ENCODE measurements around the gene CXorf65.

DNA sequence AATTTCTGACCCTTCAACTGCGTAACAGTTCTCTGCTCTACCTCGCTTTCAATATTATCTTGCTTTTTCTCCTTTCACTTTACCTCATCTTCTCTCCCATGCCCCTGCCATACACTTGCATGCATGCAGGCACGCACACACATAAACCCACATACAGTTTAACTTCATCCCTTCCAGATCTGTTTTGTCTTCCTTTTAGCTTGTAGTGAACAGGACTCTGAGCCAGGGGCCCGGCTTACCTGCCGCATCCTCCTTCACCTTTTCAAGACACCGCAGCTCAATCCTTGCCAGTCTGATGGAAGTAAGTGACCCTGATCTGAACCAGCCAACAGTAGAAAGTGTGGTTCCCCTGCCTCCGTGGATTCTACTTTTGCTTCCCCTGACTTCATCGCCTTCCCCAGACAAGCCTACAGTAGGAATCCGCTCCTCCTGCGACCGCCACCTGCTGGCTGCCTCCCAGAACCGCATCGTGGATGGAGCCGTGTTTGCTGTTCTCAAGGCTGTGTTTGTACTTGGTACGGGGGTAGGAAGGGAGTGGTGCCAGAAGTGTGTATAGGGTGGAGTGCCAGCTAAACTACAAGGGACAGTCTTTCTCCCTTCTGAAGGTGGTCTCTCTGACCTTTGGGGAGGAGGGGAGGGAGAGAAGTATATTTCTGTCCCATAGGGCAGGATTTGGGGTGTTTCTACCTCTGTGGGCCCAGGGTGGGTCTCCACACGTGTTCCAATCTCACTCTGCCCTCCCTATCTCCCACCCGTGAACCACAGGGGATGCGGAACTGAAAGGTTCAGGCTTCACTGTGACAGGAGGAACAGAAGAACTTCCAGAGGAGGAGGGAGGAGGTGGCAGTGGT lies 22.6 kb upstream of the CXorf65 start:
- TF ChIP-seq, protein P1, sequence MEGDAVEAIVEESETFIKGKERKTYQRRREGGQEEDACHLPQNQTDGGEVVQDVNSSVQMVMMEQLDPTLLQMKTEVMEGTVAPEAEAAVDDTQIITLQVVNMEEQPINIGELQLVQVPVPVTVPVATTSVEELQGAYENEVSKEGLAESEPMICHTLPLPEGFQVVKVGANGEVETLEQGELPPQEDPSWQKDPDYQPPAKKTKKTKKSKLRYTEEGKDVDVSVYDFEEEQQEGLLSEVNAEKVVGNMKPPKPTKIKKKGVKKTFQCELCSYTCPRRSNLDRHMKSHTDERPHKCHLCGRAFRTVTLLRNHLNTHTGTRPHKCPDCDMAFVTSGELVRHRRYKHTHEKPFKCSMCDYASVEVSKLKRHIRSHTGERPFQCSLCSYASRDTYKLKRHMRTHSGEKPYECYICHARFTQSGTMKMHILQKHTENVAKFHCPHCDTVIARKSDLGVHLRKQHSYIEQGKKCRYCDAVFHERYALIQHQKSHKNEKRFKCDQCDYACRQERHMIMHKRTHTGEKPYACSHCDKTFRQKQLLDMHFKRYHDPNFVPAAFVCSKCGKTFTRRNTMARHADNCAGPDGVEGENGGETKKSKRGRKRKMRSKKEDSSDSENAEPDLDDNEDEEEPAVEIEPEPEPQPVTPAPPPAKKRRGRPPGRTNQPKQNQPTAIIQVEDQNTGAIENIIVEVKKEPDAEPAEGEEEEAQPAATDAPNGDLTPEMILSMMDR (IDR thresholded peaks at IDR 0.05): peak; percentile 44 to 62 (median 58)
- no peak for TF ChIP-seq EP300 (IDR thresholded peaks at IDR 0.05)
